ENCODE data around the gene APOBEC3F. TPM values are rescaled to one million over a fixed set of nuclear protein-coding genes. Genes with fewer than 3 reads are reported as not detected.

The APOBEC3F gene
- total and polyA plus RNA-seq, 2 of the 13 experiments (the other 11 are each of a cell fraction or from before 2014, with no cell fraction given) = 2.9 to 3.7 TPM

- no peak overlapping the region for H3K4me2 ChIP-seq (ENCODE audit: low read depth, low read length)
- no peak for FAIRE-seq
- BruUV-seq (replicated peaks) = no TSS peak
Measured at GRCh38 chr22:39017596-39018365, 22.9 kb upstream of the APOBEC3F start.

More at GRCh38 chr22:39017596-39018365, 22.9 kb upstream of the APOBEC3F start:
- no peaks in the 10 kb centered on the region for H3K9me3 ChIP-seq (ENCODE audit: low read length)
- intact Hi-C loops (cut with micrococcal nuclease; ENCODE audit: unreplicated experiment) (no loop called here), in situ Hi-C loops (cut with HindIII; ENCODE audit: extremely low pct_ligation_motif_present, low pct_unique_long_range_greater_than_20kb) (no loop called here)
- H3K36me3 ChIP-seq (replicated peaks in 1 of 2; ENCODE audit: control insufficient read depth in 1 of 2, insufficient read depth in 2 of 2, low read length in 2 of 2) = no peaks in the 10 kb centered on the region
- 95% methylated on average over 18 of the region's 18 CpGs for WGBS (ENCODE audit: low lambda C conversion rate)
- no peaks in the 10 kb centered on the region; a peak in 2 of 5 replicates for H3K27me3 ChIP-seq (ENCODE audit: control insufficient read depth in 1 of 2, insufficient read depth in 2 of 2, low read length in 2 of 2)
- H2AFZ ChIP-seq (ENCODE audit: low read length) = no peak overlapping the region
- no peaks in the 10 kb centered on the region for H4K20me1 ChIP-seq (ENCODE audit: insufficient read depth, low read length)
- DNase-seq (ENCODE audit: low spot score) (no peak), ATAC-seq (no peak)
- no peak for TF ChIP-seq ZNF776 (CRISPR knock-in tag; IDR thresholded peaks at IDR 0.05)
- no peak for TF ChIP-seq NFE2L1 (CRISPR knock-in tag; IDR thresholded peaks at IDR 0.05; ENCODE audit: borderline replicate concordance)
- no peak for TF ChIP-seq JDP2 (CRISPR knock-in tag; IDR thresholded peaks at IDR 0.05; ENCODE audit: borderline replicate concordance)
- TF ChIP-seq HMGXB4 (CRISPR knock-in tag; IDR thresholded peaks at IDR 0.05; ENCODE audit: borderline replicate concordance in 1 of 2, low read depth in 1 of 2) = no peak
- no peak for TF ChIP-seq KLF9 (CRISPR knock-in tag; IDR thresholded peaks at IDR 0.05; ENCODE audit: low read depth)
- TF ChIP-seq ZNF34 (CRISPR knock-in tag; IDR thresholded peaks at IDR 0.05; ENCODE audit: borderline replicate concordance) = no peak
- no peak for TF ChIP-seq ZNF30 (CRISPR knock-in tag; IDR thresholded peaks at IDR 0.05)
- no peak for TF ChIP-seq RBM22 (optimal IDR thresholded peaks at IDR 0.05; ENCODE audit: low read length)
- no peak for TF ChIP-seq ZNF891 (CRISPR knock-in tag; IDR thresholded peaks at IDR 0.05)
- TF ChIP-seq GLMP (CRISPR knock-in tag; IDR thresholded peaks at IDR 0.05; ENCODE audit: borderline replicate concordance) = no peak
- TF ChIP-seq KDM5B (CRISPR knock-in tag; IDR thresholded peaks at IDR 0.05; ENCODE audit: borderline replicate concordance) = no peak
- H3K27ac ChIP-seq (ENCODE audit: extremely low read length, insufficient read depth, low read length) = no peak overlapping the region
- ChIA-PET CTCF (ENCODE audit: low intra/inter-chr PET ratio, low total read pairs) (no interaction called here), POLR2A (no interaction called here)
- peaks cover 42% of the 10 kb centered on the region for H3K4me1 ChIP-seq (ENCODE audit: insufficient read depth, low read length)
- no peak overlapping the region for H3K4me3 ChIP-seq (replicated peaks in 1 of 3; ENCODE audit: insufficient read depth in 1 of 3, low read depth in 2 of 3, low read length in 3 of 3)
- H3K79me2 ChIP-seq (ENCODE audit: insufficient read depth, low read length) = no peaks in the 10 kb centered on the region
- H3K9ac ChIP-seq (ENCODE audit: insufficient read depth, low read depth, low read length) = no peak overlapping the region
